CD14-positive monocyte (primary cell): ENCODE results near the gene ELMO2. TPM values are rescaled to one million over a fixed set of nuclear protein-coding genes. Genes with fewer than 3 reads are reported as not detected.
A peak's percentile ranks its signal among the peaks of the same experiment; 100 is the strongest.

Experiments used
- DNase-seq, 3 donors: peaks; one replicate each; pipeline ENCODE4 v3.0.0-alpha.2; 2011 to 2022
- H2AFZ ChIP-seq: 2 replicates; pipeline ENCODE4 v1.6.0; 2012; ENCODE audit warnings: mild to moderate bottlenecking, low read depth, low read length, inconsistent platforms; ENCODE audit not compliant: insufficient read depth, poor library complexity, severe bottlenecking
- H3K27ac ChIP-seq, 2 donors: 1 replicate in 1 of 2; 2 replicates in 1 of 2; pipeline ENCODE4 v1.5.1; 2012 to 2013; ENCODE audit warnings: low read length in 2 of 2, control low read depth in 1 of 2, inconsistent platforms in 1 of 2, low read depth in 1 of 2, mild to moderate bottlenecking in 1 of 2
- H3K27me3 ChIP-seq, 2 donors: one replicate each; pipeline versions ENCODE4 v1.6.0 to v1.6.1; 2011 to 2013; ENCODE audit warnings: low read length in 2 of 2; ENCODE audit not compliant: control insufficient read depth in 2 of 2, insufficient read depth in 2 of 2
- H3K36me3 ChIP-seq, 2 donors: replicated peaks in 1 of 2; 1 replicate in 1 of 2; 2 replicates in 1 of 2; pipeline versions ENCODE4 v1.5.1 to v1.6.1; 2012 to 2013; ENCODE audit warnings: low read length in 2 of 2, control low read depth in 1 of 2, inconsistent platforms in 1 of 2, mild to moderate bottlenecking in 1 of 2; ENCODE audit not compliant: insufficient read depth in 2 of 2, control insufficient read depth in 1 of 2
- H3K4me1 ChIP-seq, 2 donors: 1 replicate in 1 of 2; 2 replicates in 1 of 2; pipeline versions ENCODE4 v1.5.1 to v1.6.1; 2012 to 2013; ENCODE audit warnings: low read length in 2 of 2, control low read depth in 1 of 2, inconsistent platforms in 1 of 2, mild to moderate bottlenecking in 1 of 2, moderate library complexity in 1 of 2; ENCODE audit not compliant: insufficient read depth in 2 of 2, control insufficient read depth in 1 of 2
- H3K4me2 ChIP-seq: replicated peaks from 2 replicates; pipeline ENCODE3; 2012; ENCODE audit warnings: low read length, moderate library complexity, mild to moderate bottlenecking; ENCODE audit not compliant: poor library complexity, severe bottlenecking; ENCODE audit errors: extremely low read depth
- H3K4me3 ChIP-seq, 3 experiments: fragments of 200-600 bp in 1 of 3; sonication (generic) in 1 of 3; replicated peaks in 1 of 3; 1 replicate in 2 of 3; 2 replicates in 1 of 3; pipeline ENCODE4 v1.5.1; 2011 to 2013; ENCODE audit warnings: low read length in 3 of 3, mild to moderate bottlenecking in 3 of 3, control low read depth in 2 of 3, low read depth in 2 of 3, inconsistent platforms in 1 of 3, moderate library complexity in 1 of 3
- H3K79me2 ChIP-seq: 2 replicates; pipeline ENCODE4 v1.6.0; 2012; ENCODE audit warnings: mild to moderate bottlenecking, control low read depth, inconsistent platforms, low read length, moderate library complexity; ENCODE audit not compliant: insufficient read depth
- H3K9ac ChIP-seq: 2 replicates; pipeline ENCODE4 v1.6.0; 2017; ENCODE audit warnings: low read length, mild to moderate bottlenecking; ENCODE audit not compliant: insufficient read depth, poor library complexity, severe bottlenecking
- H3K9me3 ChIP-seq, 2 donors: replicated peaks in 1 of 2; 1 replicate in 1 of 2; 2 replicates in 1 of 2; pipeline versions ENCODE4 v1.5.1 to v1.6.1; 2012 to 2013; ENCODE audit warnings: low read length in 2 of 2, control low read depth in 1 of 2; ENCODE audit not compliant: control insufficient read depth in 1 of 2, insufficient read depth in 1 of 2
- H4K20me1 ChIP-seq: 2 replicates; pipeline ENCODE4 v1.6.0; 2012; ENCODE audit warnings: mild to moderate bottlenecking, low read length, control low read depth, moderate library complexity; ENCODE audit not compliant: insufficient read depth
- H3K27ac Mint-ChIP-seq, 7 donors: one replicate each; pipeline ENCODE4 v1.8.0; 2020; ENCODE audit warnings: mild to moderate bottlenecking in 7 of 7, mixed read lengths in 7 of 7, moderate library complexity in 6 of 7, inconsistent platforms in 2 of 7
- H3K27me3 Mint-ChIP-seq, 3 donors: one replicate each; pipeline ENCODE4 v1.8.0; 2021 to 2022; ENCODE audit warnings: low read depth in 3 of 3, mild to moderate bottlenecking in 3 of 3, mixed read lengths in 3 of 3, moderate library complexity in 3 of 3, inconsistent platforms in 1 of 3
- H3K36me3 Mint-ChIP-seq, 2 donors: one replicate each; pipeline ENCODE4 v1.8.0; 2020; ENCODE audit warnings: mixed read lengths in 2 of 2, inconsistent platforms in 1 of 2, mild to moderate bottlenecking in 1 of 2
- H3K4me1 Mint-ChIP-seq: one replicate; pipeline ENCODE4 v1.8.0; 2020; ENCODE audit warnings: mild to moderate bottlenecking, mixed read lengths
- H3K4me3 Mint-ChIP-seq, 2 donors: one replicate each; pipeline ENCODE4 v1.8.0; 2020; ENCODE audit warnings: mild to moderate bottlenecking in 2 of 2, mixed read lengths in 2 of 2, moderate library complexity in 1 of 2
- H3K9me3 Mint-ChIP-seq, 7 donors: one replicate each; pipeline ENCODE4 v1.8.0; 2020 to 2022; ENCODE audit warnings: mixed read lengths in 7 of 7, mild to moderate bottlenecking in 6 of 7, moderate library complexity in 6 of 7, inconsistent platforms in 2 of 7
- WGBS: methylation state at CpG from one replicate; pipeline ENCODE4 v1.1.5; 2013; ENCODE audit warnings: missing lambda C conversion rate; ENCODE audit not compliant: insufficient coverage; 5-methylcytosine and 5-hydroxymethylcytosine counted together
- intact Hi-C, 2 donors: fragments of 100-400 bp; cut with micrococcal nuclease; formaldehyde crosslinking; loops; one replicate each; pipeline versions ENCODE4 v1.15.0 to v1.15.1; 2023
- polyA plus RNA-seq, 3 donors: library from polyadenylated mRNA; depleted of rRNA in 1 of 3; unstranded in 2 of 3; stranded (reverse) in 1 of 3; fragments of 300-500 nt in 2 of 3; fragments of >200 nt in 1 of 3; fragmentation: Illumina TruSeq in 2 of 3; gene quantifications; 1 replicate in 2 of 3; 2 replicates in 1 of 3; pipeline ENCODE4 v1.2.3, GENCODE V29; 2012 to 2021
- TF ChIP-seq, protein P1 (sequence below): fragments of 200-600 bp; IDR thresholded peaks from one replicate; pipeline ENCODE4 v1.8.0; 2022; ENCODE audit warnings: antibody characterized with exemption, mild to moderate bottlenecking

Gene ELMO2
- polyA plus RNA-seq, 3 donors: 35.3 to 53.1 (median 42.3) TPM

DNA sequence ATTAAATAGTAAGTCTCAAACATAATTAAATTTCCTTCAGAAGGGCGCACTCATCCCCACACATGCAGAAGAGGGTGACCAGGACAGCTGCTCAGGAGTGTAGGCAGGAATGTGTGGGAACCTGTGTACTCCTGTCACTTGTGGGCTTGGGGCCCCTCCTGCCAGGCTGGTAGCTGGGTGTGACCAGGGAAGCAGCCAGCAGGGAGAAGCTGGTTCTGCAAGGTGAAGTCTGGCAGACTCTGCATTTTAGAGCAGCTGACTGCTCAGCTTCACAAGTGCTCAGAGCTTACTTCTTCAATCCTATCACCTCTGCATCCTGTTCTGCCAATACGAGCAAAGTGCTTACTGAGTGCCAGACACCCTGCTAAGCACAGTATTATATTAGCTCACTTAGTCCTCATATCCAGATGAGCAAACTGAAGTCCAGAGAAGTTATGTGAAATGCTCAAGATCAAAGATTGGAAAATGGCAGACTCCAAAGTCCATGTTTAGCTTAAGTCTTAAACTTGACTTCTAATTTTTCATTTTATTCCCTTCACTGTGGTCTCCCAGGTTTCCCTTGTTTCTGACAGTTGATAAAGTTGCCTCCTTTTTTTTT is 27.9 kb downstream of the ELMO2 start:
- no peak overlapping the region for H3K4me3 Mint-ChIP-seq
- Histone ChIP-seq H4K20me1 (no peaks in the 10 kb centered on the region), H2AFZ (no peak overlapping the region), H3K9me3 (no peaks in the 10 kb centered on the region), H3K4me1 (no peaks in the 10 kb centered on the region), H3K79me2 (no peaks in the 10 kb centered on the region), H3K4me3 (no peak overlapping the region), H3K9ac (no peak overlapping the region), H3K36me3 (peaks cover 95 to 100% of the 10 kb centered on the region in 2 donors), H3K4me2 (no peak overlapping the region), H3K27ac (no peak overlapping the region), H3K27me3 (no peaks in the 10 kb centered on the region)
- no peak overlapping the region for H3K27ac Mint-ChIP-seq
- intact Hi-C loops: no loop called here
- peaks cover 0 to 2% (median 0%) of the 10 kb centered on the region in 7 donors for H3K9me3 Mint-ChIP-seq
- peaks cover 92 to 97% of the 10 kb centered on the region in 2 donors for H3K36me3 Mint-ChIP-seq
- H3K27me3 Mint-ChIP-seq: no peaks in the 10 kb centered on the region
- TF ChIP-seq, protein P1, sequence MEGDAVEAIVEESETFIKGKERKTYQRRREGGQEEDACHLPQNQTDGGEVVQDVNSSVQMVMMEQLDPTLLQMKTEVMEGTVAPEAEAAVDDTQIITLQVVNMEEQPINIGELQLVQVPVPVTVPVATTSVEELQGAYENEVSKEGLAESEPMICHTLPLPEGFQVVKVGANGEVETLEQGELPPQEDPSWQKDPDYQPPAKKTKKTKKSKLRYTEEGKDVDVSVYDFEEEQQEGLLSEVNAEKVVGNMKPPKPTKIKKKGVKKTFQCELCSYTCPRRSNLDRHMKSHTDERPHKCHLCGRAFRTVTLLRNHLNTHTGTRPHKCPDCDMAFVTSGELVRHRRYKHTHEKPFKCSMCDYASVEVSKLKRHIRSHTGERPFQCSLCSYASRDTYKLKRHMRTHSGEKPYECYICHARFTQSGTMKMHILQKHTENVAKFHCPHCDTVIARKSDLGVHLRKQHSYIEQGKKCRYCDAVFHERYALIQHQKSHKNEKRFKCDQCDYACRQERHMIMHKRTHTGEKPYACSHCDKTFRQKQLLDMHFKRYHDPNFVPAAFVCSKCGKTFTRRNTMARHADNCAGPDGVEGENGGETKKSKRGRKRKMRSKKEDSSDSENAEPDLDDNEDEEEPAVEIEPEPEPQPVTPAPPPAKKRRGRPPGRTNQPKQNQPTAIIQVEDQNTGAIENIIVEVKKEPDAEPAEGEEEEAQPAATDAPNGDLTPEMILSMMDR: no peak
- no peaks in the 10 kb centered on the region for H3K4me1 Mint-ChIP-seq
- no peak for DNase-seq
- no CpG with 5 or more reads among the region's 2 CpGs for WGBS

DNA sequence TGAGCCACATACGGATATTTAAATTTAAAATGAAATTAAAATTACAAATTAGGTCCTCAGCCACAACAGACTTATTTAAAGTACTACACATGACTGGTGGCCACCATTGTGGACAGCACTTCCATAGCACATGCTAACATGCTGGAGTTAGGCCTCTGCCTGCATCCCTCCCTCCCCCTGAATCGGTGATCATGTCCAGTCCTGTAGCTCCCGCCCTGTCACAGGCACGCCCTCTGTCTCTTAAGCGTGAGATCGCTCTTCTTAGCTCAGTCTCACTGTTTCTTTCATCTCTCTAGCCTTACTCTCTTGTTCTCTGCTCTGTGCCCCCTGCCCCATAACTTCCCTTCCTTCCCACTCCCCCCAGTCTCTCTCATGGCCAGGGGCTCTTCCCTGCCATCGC is 28.9 kb downstream of the ELMO2 start:
- Mint-ChIP-seq H3K36me3 (peaks cover 92 to 97% of the 10 kb centered on the region in 2 donors), H3K27ac (peak overlapping the region in 3 of 7 donors; percentile 2 to 59 (median 13)), H3K27me3 (peaks cover 0 to 1% (median 0%) of the 10 kb centered on the region in 3 donors), H3K4me1 (no peaks in the 10 kb centered on the region), H3K4me3 (no peak overlapping the region), H3K9me3 (peaks cover 0 to 2% (median 0%) of the 10 kb centered on the region in 7 donors)
- Histone ChIP-seq H3K79me2 (no peaks in the 10 kb centered on the region), H3K36me3 (peaks cover 95 to 100% of the 10 kb centered on the region in 2 donors), H3K27ac (no peak overlapping the region), H4K20me1 (no peaks in the 10 kb centered on the region), H3K4me2 (no peak overlapping the region), H2AFZ (no peak overlapping the region), H3K9me3 (no peaks in the 10 kb centered on the region), H3K4me3 (no peak overlapping the region), H3K4me1 (no peaks in the 10 kb centered on the region), H3K9ac (no peak overlapping the region), H3K27me3 (no peaks in the 10 kb centered on the region)
- no peak for DNase-seq
- TF ChIP-seq, protein P1: no peak
- intact Hi-C loops: no loop called here
- WGBS: 99% methylated on average over 6 of the region's 7 CpGs
